Testis (tissue), 3 donors: Measurements from ENCODE around the gene CTSE. TPM values are rescaled to one million over a fixed set of nuclear protein-coding genes. Genes with fewer than 3 reads are reported as not detected.
"Not testable (repeated sequence)": the region's sequence is repeated elsewhere in the genome, so short reads cannot be mapped to it uniquely, and the experiment has no call there.

Experiments used
- DNase-seq: peaks from one replicate; pipeline ENCODE4 v3.0.0-alpha.2; 2019
- H3K27ac ChIP-seq, 2 donors: fragments of 200-600 bp; sonication (generic); one replicate each; pipeline ENCODE4 v1.5.1; 2019
- H3K27me3 ChIP-seq: fragments of 200-600 bp; sonication (generic); one replicate; pipeline ENCODE4 v1.5.1; 2019
- H3K36me3 ChIP-seq: fragments of 200-600 bp; sonication (generic); one replicate; pipeline ENCODE4 v1.5.1; 2017; ENCODE audit warnings: low read depth; ENCODE audit errors: missing control alignments
- H3K4me1 ChIP-seq: fragments of 200-600 bp; sonication (generic); one replicate; pipeline ENCODE4 v1.5.1; 2019
- H3K4me3 ChIP-seq, 2 donors: fragments of 200-600 bp; sonication (generic); one replicate each; pipeline ENCODE4 v1.5.1; 2017 to 2019
- H3K9me3 ChIP-seq: fragments of 200-600 bp; sonication (generic); one replicate; pipeline ENCODE4 v1.5.1; 2017
- POLR2A ChIP-seq: fragments of 450-650 bp; IDR thresholded peaks from one replicate; pipeline ENCODE4 v1.6.1; 2017; ENCODE audit warnings: antibody characterized with exemption, mild to moderate bottlenecking, moderate library complexity
- WGBS, 2 donors: methylation state at CpG; one replicate each; pipeline ENCODE4 v1.1.5; 2018; 5-methylcytosine and 5-hydroxymethylcytosine counted together
- intact Hi-C: fragments of 100-400 bp; cut with DNase I; formaldehyde crosslinking; loops from one replicate; pipeline ENCODE4 v1.15.1; 2023; ENCODE audit warnings: low total_unique reads
- polyA plus RNA-seq: library from polyadenylated mRNA; stranded (reverse); fragments of 350-450 nt; fragmentation: Illumina TruSeq; extraction: RNeasy Lipid Tissue Mini Kit (QIAGEN cat#74804); gene quantifications from one replicate; pipeline ENCODE4 v1.2.3, GENCODE V29; 2014; ENCODE audit warnings: low read depth, low replicate concordance; ENCODE audit not compliant: insufficient read depth
- total RNA-seq, 2 donors: library from RNA; depleted of rRNA; stranded (reverse); fragments of >200 nt; gene quantifications; one replicate each; pipeline ENCODE4 v1.2.3, GENCODE V29; 2016
- TF ChIP-seq, protein P1 (sequence below), 3 experiments: fragments of 450-650 bp in 2 of 3; fragments of 200-600 bp in 1 of 3; sonication (generic) in 1 of 3; IDR thresholded peaks; one replicate each; pipeline ENCODE4 v1.5.1; 2016 to 2019; ENCODE audit warnings: antibody characterized with exemption in 3 of 3, mild to moderate bottlenecking in 2 of 3, moderate library complexity in 1 of 3

Gene CTSE
- total and polyA plus RNA-seq, 3 donors from 2014 or later = 0.16 to 0.98 TPM; not detected in 1

DNA sequence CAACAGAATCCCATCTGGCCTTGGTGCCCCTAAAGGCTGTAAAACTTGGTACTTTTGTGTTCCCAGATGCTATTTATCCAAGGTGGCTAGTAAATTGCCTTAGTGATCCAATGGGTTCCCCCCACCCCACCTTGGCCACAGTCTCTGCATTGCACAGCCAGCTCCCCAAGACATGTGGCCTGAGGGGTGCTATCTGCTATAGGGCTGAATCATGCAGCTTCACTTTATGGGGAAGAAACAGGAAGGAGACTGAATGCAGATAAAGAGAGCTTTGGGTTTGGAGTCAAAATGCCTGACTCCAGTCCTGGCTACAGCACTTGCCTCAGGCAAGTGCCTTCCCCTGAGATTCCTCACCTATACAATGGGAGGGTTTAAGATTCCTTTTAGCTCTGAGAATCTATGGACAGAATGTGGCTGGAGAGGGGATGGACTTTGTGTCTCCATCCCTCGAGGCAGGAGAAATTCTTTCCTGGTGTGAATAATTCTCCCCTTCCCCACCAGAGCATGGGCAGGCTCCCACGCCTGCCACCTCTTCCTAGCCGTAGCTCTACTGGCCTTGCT is 35.7 kb upstream of the CTSE start:
- DNase-seq = no peak
- Histone ChIP-seq H3K27me3 (no peaks in the 10 kb centered on the region), H3K4me1 (no peaks in the 10 kb centered on the region), H3K36me3 (no peaks in the 10 kb centered on the region), H3K4me3 (no peak overlapping the region), H3K27ac (no peak overlapping the region), H3K9me3 (no peaks in the 10 kb centered on the region)
- 80 to 92% methylated on average over 2 to 3 of the region's 3 CpGs for WGBS, 2 donors
- intact Hi-C loops = no loop called here
- no peak for TF ChIP-seq POLR2A
- TF ChIP-seq, protein P1, sequence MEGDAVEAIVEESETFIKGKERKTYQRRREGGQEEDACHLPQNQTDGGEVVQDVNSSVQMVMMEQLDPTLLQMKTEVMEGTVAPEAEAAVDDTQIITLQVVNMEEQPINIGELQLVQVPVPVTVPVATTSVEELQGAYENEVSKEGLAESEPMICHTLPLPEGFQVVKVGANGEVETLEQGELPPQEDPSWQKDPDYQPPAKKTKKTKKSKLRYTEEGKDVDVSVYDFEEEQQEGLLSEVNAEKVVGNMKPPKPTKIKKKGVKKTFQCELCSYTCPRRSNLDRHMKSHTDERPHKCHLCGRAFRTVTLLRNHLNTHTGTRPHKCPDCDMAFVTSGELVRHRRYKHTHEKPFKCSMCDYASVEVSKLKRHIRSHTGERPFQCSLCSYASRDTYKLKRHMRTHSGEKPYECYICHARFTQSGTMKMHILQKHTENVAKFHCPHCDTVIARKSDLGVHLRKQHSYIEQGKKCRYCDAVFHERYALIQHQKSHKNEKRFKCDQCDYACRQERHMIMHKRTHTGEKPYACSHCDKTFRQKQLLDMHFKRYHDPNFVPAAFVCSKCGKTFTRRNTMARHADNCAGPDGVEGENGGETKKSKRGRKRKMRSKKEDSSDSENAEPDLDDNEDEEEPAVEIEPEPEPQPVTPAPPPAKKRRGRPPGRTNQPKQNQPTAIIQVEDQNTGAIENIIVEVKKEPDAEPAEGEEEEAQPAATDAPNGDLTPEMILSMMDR (IDR thresholded peaks at IDR 0.05) = no peak

DNA sequence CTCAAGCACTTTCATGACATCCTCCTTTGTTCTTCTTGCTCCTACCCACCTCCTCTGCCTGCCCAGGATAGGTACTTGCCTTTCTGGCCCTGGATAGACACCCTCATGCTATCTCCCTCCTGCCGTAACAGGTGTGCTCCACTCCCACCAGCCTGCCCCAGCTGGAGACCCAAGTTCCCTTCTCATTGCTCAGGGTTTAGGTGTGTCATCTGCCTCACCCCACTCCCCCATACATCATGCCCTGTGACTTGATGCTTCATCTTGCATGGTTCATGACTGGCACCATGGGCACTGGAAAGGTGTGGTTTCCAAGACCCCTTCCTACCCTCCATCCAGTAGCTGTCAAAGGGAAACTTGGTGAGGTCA is 35.2 kb upstream of the CTSE start:
- Histone ChIP-seq H3K36me3 (no peaks in the 10 kb centered on the region), H3K4me3 (no peak overlapping the region), H3K4me1 (no peaks in the 10 kb centered on the region), H3K27me3 (no peaks in the 10 kb centered on the region), H3K9me3 (no peaks in the 10 kb centered on the region), H3K27ac (no peak overlapping the region)
- 90 to 100% methylated on average over 1 of the region's 1 CpG for WGBS, 2 donors
- intact Hi-C loops = no loop called here
- TF ChIP-seq, protein P1 (IDR thresholded peaks at IDR 0.05) = no peak
- no peak for TF ChIP-seq POLR2A
- DNase-seq = no peak

DNA sequence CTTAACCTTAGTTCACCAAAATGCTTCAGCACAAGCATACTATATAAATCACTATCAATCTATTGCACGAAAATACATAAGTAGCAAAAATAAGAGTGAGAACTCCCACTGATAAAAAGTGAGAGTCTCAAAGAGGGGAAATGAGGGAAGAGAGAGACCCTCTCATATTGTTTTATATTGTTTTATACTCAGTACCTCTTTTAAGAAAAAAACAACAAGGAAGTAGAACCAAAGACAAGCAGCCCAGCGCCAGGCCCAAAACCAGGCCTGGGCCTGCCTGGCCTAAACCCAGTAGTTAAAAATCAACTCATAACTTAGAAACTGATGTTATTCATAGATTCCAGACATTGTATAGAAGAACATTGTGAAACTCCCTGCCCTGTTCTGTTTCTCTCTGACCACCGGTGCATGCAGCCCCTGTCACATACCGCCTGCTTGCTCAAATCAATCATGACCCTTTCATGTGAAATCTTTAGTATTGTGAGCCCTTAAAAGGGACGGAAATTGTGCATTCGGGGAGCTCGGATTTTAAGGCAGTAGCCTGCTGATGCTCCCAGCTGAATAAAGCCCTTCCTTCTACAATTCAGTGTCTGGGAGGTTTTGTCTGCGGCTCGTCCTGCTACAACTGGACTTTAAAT is 34.7 kb upstream of the CTSE start:
- H3K9me3 ChIP-seq, H3K27ac ChIP-seq, H3K4me1 ChIP-seq, H3K27me3 ChIP-seq, DNase-seq, intact Hi-C loops, H3K4me3 ChIP-seq, H3K36me3 ChIP-seq: not testable (repeated sequence)
- WGBS, 2 donors = 92 to 94% methylated on average over 6 of the region's 9 CpGs

DNA sequence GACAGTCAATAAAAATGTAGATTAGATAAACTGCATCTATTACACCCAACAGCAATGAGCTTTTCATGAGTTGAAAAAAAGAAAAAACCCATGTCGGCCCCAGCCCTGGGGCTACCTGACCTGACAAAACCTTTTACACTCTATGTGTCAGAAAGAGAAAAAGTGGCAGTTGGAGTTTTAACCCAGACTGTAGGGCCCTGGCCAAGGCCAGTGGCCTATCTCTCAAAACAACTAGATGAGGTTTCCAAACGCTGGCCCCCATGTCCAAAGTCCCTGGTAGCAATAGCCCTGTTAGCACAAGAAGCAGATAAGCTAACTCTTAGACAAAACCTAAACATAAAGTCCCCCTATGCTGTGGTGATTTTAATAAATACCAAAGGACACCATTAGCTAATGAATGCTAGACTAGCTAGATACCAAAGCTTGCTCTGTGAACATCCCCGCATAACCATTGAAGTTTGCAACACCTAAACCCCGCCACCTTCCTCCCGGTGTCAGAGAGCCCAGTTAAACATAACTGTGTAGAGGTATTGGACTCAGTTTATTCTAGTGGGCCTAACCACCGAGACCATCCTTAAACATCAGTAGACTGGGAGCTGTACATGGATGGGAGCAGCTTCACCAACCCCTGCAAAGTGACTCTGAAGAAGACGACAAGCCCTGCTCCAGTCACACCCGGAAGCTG is 32.1 kb upstream of the CTSE start:
- not testable (repeated sequence) for H3K27me3 ChIP-seq

DNA sequence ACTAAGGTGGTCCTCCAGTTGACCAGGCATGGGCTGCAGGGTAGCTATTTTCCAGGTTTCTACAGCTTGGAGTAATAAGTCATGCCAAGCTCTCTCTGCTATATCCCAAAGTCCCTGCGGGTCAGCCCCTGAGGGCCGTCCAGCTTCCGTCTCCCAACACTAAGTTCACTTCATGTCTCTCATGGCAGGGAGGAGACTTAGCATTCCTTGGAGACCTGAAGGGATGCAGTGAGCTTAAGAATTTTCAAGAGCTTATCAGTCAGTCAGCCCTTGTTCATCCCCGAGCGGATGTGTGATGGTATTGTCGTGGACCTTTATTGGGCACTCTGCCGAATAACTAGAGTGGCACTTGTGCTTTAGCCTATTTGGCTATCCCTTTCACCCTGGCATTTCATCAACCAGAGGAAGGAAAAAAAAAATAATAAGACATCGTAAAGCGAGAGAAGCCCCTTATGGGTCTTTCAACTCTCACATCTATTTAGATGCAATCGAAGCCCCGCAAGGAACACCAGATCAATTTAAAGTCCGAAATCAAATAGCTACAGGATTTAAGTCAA is 31.5 kb upstream of the CTSE start:
- H3K27me3 ChIP-seq, H3K36me3 ChIP-seq, H3K4me1 ChIP-seq, DNase-seq, H3K27ac ChIP-seq, H3K9me3 ChIP-seq, intact Hi-C loops, H3K4me3 ChIP-seq: not testable (repeated sequence)
- 94 to 97% methylated on average over 12 of the region's 12 CpGs for WGBS, 2 donors

More for the DNA sequence above, 32.1 kb upstream of the CTSE start:
- H3K4me3 ChIP-seq, H3K36me3 ChIP-seq, intact Hi-C loops, DNase-seq, H3K27ac ChIP-seq, H3K9me3 ChIP-seq, H3K4me1 ChIP-seq: not testable (repeated sequence)
- 90 to 91% methylated on average over 8 of the region's 8 CpGs for WGBS, 2 donors

DNA sequence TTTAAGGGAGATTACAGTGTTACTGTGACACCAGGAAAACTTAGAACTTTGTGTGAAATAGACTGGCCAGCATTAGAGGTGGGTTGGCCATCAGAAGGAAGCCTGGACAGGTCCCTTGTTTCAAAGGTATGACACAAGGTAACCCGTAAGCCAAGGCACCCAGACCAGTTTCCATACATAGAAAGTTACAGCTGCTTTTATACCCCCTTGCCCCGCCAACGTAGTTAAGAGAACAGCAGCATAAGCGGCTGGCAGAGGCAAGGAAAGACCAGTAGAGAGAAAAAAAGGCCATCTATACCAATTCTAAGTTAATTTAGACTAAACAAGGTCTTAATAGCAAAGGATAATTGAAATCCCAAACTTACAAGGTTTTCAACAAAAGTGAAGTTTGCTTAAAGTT is 29.9 kb upstream of the CTSE start:
- H3K9me3 ChIP-seq, H3K27me3 ChIP-seq, H3K27ac ChIP-seq, H3K36me3 ChIP-seq, H3K4me3 ChIP-seq, H3K4me1 ChIP-seq, DNase-seq, intact Hi-C loops: not testable (repeated sequence)
- 97% methylated on average over 4 of the region's 4 CpGs for WGBS, 2 donors

DNA sequence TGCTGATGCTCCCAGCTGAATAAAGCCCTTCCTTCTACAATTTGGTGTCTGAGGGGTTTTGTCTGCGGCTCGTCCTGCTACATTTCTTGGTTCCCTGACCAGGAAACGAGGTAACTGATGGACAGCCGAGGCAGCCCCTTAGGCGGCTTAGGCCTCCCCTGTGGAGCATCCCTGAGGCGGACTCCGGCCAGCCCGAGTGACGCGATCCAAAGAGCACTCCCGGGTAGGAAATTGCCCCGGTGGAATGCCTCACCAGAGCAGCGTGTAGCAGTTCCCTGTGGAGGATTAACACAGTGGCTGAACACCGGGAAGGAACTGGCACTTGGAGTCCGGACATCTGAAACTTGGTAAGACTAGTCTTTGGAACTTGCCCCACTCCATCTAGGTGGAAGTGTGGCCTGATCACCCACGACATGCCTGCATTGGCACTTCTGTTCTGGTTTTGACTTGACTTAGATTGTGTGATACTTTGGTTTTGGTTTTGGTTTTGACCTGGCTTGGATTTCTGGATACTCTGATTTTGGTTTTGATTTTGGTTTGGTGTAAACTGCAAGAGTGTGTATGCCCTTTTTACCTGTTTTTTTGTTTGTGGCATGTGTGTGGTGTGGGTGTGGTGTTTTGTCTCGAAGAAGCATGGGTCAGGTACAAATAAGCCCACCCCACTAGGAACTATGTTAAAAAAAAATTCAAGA is 29.4 kb upstream of the CTSE start, which contains the start of gene RHEX:
Gene RHEX, plus strand, starts transcription at position 255 of the 692 bp plus-strand sequence. CDS start 44,656 bp downstream, outside the sequence.
- DNase-seq, H3K27me3 ChIP-seq, H3K4me1 ChIP-seq, H3K9me3 ChIP-seq, H3K4me3 ChIP-seq, H3K36me3 ChIP-seq, intact Hi-C loops, H3K27ac ChIP-seq: not testable (repeated sequence)
- WGBS, 2 donors = 92% methylated on average over 17 of the region's 17 CpGs

DNA sequence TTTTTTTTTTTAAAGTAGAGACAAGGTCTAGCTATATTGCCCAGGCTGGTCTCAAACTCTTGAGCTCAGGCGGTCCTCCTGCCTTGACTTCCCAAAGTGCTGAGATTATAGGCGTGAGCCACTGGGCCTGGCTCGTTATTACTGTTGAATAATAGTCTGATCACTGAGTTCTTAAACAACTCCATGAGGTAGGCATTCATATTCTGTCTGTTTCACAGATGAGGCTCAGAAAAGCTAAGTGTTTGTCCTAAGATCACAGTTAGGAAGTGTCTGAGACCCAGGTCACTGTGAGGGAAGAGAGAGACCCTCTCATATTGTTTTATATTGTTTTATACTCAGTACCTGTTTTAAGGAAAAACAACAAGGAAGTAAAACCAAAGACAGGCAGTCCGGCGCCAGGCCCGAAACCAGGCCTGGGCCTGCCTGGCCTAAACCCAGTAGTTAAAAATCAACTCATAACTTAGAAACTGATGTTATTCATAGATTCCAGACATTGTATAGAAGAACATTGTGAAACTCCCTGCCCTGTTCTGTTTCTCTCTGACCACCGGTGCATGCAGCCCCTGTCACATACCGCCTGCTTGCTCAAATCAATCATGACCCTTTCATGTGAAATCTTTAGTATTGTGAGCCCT is 28.7 kb upstream of the CTSE start:
- 91 to 98% methylated on average over 6 of the region's 8 CpGs for WGBS, 2 donors
- intact Hi-C loops, H3K4me3 ChIP-seq, H3K27me3 ChIP-seq, H3K9me3 ChIP-seq, DNase-seq, H3K36me3 ChIP-seq, H3K27ac ChIP-seq, H3K4me1 ChIP-seq: not testable (repeated sequence)
